Left colon (tissue), 2 donors: ENCODE results near the gene ANKRD60. TPM values are rescaled to one million over a fixed set of nuclear protein-coding genes. Genes with fewer than 3 reads are reported as not detected.

Experiments used
- ATAC-seq: fragments of 200-7000 bp; cut with Tn5 transposase; one replicate; pipeline ENCODE4 v1.9.1; 2020; ENCODE audit warnings: mild to moderate bottlenecking, moderate library complexity
- DNase-seq, 2 donors: peaks; one replicate each; pipeline ENCODE4 v3.0.0-alpha.2; 2020
- intact Hi-C, 2 donors: fragments of 100-400 bp; cut with DNase I in 1 of 2; cut with micrococcal nuclease in 1 of 2; formaldehyde crosslinking; loops; one replicate each; pipeline versions ENCODE4 v1.11.2 to v1.14.0; 2022; cut with DNase I, micrococcal nuclease
- total RNA-seq, 2 donors: library from RNA; stranded (reverse); fragmentation: NEBNext Ultra II Directional; extraction: Animal tissue kit (Norgen Biotek cat#: 25700); gene quantifications; one replicate each; pipeline ENCODE4 v1.2.1, GENCODE V29; 2021
- donor health status: DM: no; HTN: no; CAD: no.
- donor health status: DM: yes; HTN: yes; CAD: no.

Gene ANKRD60
- total RNA-seq, 2 donors from 2014 or later, result not detected

- no peak for ATAC-seq
- intact Hi-C loops, result no loop called here
- DNase-seq, result no peak
Observed at GRCh38 chr20:58229198-58229798, 845 bp upstream of the ANKRD60 start.

GRCh38 chr20:58228103-58228483, 360 bp downstream of the ANKRD60 start:
- DNase-seq (no peak), ATAC-seq (peak; percentile 26)
- intact Hi-C loops, result no loop called here

GRCh38 chr20:58227391-58228102, 906 bp downstream of the ANKRD60 start:
- DNase-seq (no peak), ATAC-seq (no peak)
- intact Hi-C loops, result no loop called here

GRCh38 chr20:58225452-58226200, 2.8 kb downstream of the ANKRD60 start:
- DNase-seq (no peak), ATAC-seq (no peak)
- intact Hi-C loops, result no loop called here

- no peak for DNase-seq
- no peak for ATAC-seq
- intact Hi-C loops, result no loop called here
Observed at GRCh38 chr20:58224974-58225373, 3.5 kb downstream of the ANKRD60 start.

GRCh38 chr20:58224097-58224496, 4.4 kb downstream of the ANKRD60 start:
- DNase-seq (no peak), ATAC-seq (peak; percentile 22)
- intact Hi-C loops, result no loop called here

GRCh38 chr20:58223358-58223941, 5.0 kb downstream of the ANKRD60 start:
- DNase-seq (no peak), ATAC-seq (no peak)
- intact Hi-C loops, result no loop called here

GRCh38 chr20:58222446-58222845, 6.0 kb downstream of the ANKRD60 start:
- ATAC-seq, result no peak
- DNase-seq, result no peak
- intact Hi-C loops, result no loop called here

- intact Hi-C loops, result loop anchor here in 1 of 2 donors (10.0 kb wide), 1 partner anchor 845 kb away; no protein-coding TSS in a partner anchor
- ATAC-seq, result no peak
- no peak for DNase-seq
Observed at GRCh38 chr20:58219342-58219700, 9.1 kb downstream of the ANKRD60 start.

- ATAC-seq (no peak), DNase-seq (no peak)
- intact Hi-C loops, result loop anchor here in 1 of 2 donors (10.0 kb wide), 1 partner anchor 844 kb away; no protein-coding TSS in a partner anchor
Observed at GRCh38 chr20:58218665-58219341, 9.7 kb downstream of the ANKRD60 start.

GRCh38 chr20:58216334-58216733, 12.1 kb downstream of the ANKRD60 start:
- DNase-seq (no peak), ATAC-seq (no peak)
- intact Hi-C loops, result loop anchor here in 1 of 2 donors (10.0 kb wide), 1 partner anchor 842 kb away; no protein-coding TSS in a partner anchor

- DNase-seq, result no peak
- ATAC-seq, result no peak
- intact Hi-C loops, result loop anchor here in 1 of 2 donors (10.0 kb wide), 1 partner anchor 840 kb away; no protein-coding TSS in a partner anchor
Observed at GRCh38 chr20:58215116-58215515, 13.3 kb downstream of the ANKRD60 start.

GRCh38 chr20:58214310-58214709, 14.1 kb downstream of the ANKRD60 start:
- ATAC-seq (no peak), DNase-seq (no peak)
- intact Hi-C loops, result loop anchor here (5.0 to 10.0 kb wide), 2 partner anchors 617 to 840 kb away; no protein-coding TSS in a partner anchor

- intact Hi-C loops, result loop anchor here (5.0 to 10.0 kb wide), 2 partner anchors 616 to 839 kb away; no protein-coding TSS in a partner anchor
- DNase-seq, result no peak
- ATAC-seq, result no peak
Observed at GRCh38 chr20:58213716-58214115, 14.7 kb downstream of the ANKRD60 start.

- ATAC-seq, result no peak
- DNase-seq, result no peak
- intact Hi-C loops, result loop anchor here (5.0 to 10.0 kb wide), 2 partner anchors 616 to 838 kb away; no protein-coding TSS in a partner anchor
Observed at GRCh38 chr20:58213121-58213520, 15.3 kb downstream of the ANKRD60 start.

- intact Hi-C loops, result loop anchor here (5.0 to 10.0 kb wide), 2 partner anchors 615 to 838 kb away; no protein-coding TSS in a partner anchor
- no peak for DNase-seq
- no peak for ATAC-seq
Observed at GRCh38 chr20:58212636-58213035, 15.8 kb downstream of the ANKRD60 start.

- intact Hi-C loops, result loop anchor here (5.0 to 10.0 kb wide), 2 partner anchors 613 to 836 kb away; no protein-coding TSS in a partner anchor
- no peak for ATAC-seq
- DNase-seq, result no peak
Observed at GRCh38 chr20:58210398-58210747, 18.1 kb downstream of the ANKRD60 start.

- DNase-seq (peak; percentile 63 to 91), ATAC-seq (peak; percentile 94)
- intact Hi-C loops, result loop anchor here (5.0 to 10.0 kb wide), 3 partner anchors 613 to 835 kb away; no protein-coding TSS in a partner anchor
Observed at GRCh38 chr20:58209652-58210397, 18.6 kb downstream of the ANKRD60 start.
